ENCODE results near the gene KATNBL1.

DNA sequence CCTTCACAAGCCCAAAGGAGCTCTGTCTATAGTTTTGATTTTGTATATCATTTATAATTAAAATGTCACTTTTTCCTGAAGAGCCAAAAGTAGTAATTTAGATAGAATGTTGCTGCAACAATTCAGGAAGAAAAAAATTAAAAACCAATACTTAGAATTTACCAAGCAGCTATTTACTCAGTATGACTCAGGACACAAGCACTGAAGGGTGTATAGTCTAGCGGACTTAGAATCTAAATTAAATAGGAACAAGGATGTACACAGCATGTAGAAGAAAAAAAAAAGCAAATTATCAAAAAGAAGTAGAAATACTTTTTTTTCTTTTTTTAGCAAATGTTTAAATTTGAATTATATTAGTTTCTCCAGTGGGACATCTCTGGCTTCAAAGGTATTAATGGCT is 76.4 kb downstream of the KATNBL1 start:
- TF ChIP-seq, protein P1, sequence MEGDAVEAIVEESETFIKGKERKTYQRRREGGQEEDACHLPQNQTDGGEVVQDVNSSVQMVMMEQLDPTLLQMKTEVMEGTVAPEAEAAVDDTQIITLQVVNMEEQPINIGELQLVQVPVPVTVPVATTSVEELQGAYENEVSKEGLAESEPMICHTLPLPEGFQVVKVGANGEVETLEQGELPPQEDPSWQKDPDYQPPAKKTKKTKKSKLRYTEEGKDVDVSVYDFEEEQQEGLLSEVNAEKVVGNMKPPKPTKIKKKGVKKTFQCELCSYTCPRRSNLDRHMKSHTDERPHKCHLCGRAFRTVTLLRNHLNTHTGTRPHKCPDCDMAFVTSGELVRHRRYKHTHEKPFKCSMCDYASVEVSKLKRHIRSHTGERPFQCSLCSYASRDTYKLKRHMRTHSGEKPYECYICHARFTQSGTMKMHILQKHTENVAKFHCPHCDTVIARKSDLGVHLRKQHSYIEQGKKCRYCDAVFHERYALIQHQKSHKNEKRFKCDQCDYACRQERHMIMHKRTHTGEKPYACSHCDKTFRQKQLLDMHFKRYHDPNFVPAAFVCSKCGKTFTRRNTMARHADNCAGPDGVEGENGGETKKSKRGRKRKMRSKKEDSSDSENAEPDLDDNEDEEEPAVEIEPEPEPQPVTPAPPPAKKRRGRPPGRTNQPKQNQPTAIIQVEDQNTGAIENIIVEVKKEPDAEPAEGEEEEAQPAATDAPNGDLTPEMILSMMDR (IDR thresholded peaks at IDR 0.05), result no peak
- TF ChIP-seq POLR2A (IDR thresholded peaks at IDR 0.05) (no peak), EP300 (IDR thresholded peaks at IDR 0.05) (no peak), POLR2AphosphoS5 (IDR thresholded peaks at IDR 0.05) (no peak)

Measured in suprapubic skin (tissue), 4 donors.